Stimulated activated CD8-positive, alpha-beta memory T cell treated with anti-CD3 and anti-CD28 coated beads, Interleukin-12 subunit alpha, Interleukin-12 subunit beta, amount 100 ng/mL, for 24 hours (primary cell): ENCODE data around the gene GGT7.
A peak's percentile ranks its signal among the peaks of the same experiment; 100 is the strongest.
"Not testable (repeated sequence)": the region's sequence is repeated elsewhere in the genome, so short reads cannot be mapped to it uniquely, and the experiment has no call there.

Source experiments
- DNase-seq: peaks from one replicate; pipeline ENCODE4 v3.0.0-alpha.2; 2020; ENCODE audit errors: extremely low read depth

GGT7 gene, protein sequence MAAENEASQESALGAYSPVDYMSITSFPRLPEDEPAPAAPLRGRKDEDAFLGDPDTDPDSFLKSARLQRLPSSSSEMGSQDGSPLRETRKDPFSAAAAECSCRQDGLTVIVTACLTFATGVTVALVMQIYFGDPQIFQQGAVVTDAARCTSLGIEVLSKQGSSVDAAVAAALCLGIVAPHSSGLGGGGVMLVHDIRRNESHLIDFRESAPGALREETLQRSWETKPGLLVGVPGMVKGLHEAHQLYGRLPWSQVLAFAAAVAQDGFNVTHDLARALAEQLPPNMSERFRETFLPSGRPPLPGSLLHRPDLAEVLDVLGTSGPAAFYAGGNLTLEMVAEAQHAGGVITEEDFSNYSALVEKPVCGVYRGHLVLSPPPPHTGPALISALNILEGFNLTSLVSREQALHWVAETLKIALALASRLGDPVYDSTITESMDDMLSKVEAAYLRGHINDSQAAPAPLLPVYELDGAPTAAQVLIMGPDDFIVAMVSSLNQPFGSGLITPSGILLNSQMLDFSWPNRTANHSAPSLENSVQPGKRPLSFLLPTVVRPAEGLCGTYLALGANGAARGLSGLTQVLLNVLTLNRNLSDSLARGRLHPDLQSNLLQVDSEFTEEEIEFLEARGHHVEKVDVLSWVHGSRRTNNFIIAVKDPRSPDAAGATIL

GRCh38 chr20:34872622-34873224 lies at the start of gene GGT7:
TSS of gene GGT7 (minus strand) at chr20:34872856. CDS start at chr20:34872815, 41 bp downstream.
- DNase-seq: peak; percentile 70

DNA sequence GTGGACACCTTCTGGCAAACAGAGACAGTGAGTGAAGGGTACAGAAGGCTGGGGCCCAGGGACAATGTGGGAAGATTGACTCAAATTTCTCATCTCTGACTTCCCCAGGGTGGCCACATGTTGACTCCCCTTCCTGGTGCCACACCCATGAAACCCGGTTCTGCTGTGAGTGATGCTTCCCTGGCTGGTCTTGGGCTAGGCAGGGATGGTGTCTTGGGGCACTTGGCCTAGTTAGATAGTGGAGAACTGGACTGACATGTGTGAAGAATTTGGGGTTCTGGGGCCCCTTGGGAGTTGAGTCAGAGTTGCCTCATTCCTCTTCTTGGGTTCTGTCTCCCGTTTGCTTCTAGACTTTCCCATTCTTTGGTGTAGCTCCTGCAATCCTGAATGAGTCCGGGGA lies 48.8 kb upstream of the GGT7 start:
- DNase-seq: no peak

DNA sequence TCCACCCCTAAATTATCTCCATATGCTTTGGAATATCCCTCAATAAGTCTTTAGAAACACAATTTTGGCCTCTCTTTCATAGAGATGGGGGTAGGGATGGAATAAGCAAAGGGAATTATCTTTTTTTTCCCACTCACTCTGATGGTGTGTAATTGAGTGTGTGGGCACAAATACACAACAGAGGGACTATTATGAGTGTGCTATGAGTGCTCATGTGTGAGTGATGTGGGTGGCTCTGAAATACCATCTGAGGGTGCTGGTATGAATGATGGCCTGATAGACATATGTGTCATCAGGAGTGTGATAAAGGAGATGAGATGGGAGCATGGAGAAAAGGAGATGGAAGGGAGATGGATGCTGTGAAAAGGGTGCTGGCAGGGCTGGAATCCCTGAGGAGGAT lies 47.4 kb upstream of the GGT7 start:
- no peak for DNase-seq

DNA sequence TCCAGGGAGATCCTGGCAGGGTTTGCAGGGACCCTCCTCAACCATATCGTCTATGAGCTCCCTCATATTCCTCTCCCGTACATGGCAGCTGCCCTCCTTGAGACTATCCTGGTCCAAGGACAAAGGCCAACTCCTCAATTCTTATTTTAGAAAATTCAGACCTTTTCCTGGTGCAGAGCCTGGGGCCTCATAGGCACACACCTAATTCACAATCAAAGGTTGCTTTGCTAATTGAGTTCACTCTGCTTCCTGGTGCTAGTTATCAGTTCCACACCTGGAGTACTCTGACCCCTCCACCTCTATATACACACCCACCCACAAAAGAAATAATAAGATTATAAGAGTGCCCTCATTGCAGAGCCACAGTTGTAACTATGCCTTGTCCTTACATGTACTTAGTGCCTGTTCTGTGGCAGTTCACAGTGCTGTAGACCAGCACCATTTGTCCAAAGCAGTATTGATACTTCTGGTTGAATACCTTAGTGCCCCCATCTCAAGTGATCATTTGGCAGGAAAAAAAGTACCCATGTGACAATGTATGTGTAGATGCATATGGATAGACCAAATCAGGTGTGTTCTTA lies 44.2 kb upstream of the GGT7 start:
- no peak for DNase-seq

- no peak for DNase-seq
Measured at GRCh38 chr20:34915749-34916455, 43.2 kb upstream of the GGT7 start.

- no peak for DNase-seq
Measured at GRCh38 chr20:34915131-34915530, 42.5 kb upstream of the GGT7 start.

- DNase-seq: no peak
Measured at GRCh38 chr20:34907616-34908469, 35.2 kb upstream of the GGT7 start.

- no peak for DNase-seq
Measured at GRCh38 chr20:34904202-34904621, 31.6 kb upstream of the GGT7 start.

DNA sequence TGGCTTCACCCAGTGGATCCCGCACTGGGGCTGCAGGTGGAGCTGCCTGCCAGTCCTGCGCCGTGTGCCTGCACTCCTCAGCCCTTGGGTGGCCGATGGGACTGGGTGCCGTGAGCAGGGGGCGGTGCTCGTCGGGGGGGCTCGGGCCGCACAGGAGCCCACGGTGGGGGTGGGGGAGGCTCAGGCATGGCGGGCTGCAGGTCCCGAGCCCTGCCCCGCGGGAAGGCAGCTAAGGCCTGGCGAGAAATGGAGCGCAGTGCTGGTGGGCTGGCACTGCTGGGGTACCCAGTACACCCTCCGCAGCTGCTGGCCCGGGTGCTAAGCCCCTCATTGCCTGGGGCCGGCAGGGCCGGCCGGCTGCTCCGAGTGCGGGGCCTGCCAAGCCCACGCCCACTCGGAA lies 26.1 kb upstream of the GGT7 start:
- DNase-seq: not testable (repeated sequence)

DNA sequence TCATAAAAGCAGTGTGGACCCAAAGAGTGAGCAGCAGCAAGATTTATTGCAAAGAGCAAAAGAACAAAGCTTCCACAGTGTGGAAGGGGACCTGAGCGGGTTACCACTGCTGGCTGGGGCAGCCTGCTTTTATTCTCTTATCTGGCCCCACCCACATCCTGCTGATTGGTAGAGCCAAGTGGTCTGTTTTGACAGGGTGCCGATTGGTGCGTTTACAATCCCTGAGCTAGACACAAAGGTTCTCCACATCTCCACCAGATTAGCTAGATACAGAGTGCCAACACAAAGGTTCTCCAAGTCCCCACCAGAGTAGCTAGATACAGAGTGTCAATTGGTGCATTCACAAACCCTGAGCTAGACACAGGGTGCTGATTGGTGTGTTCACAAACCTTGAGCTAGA lies 25.5 kb upstream of the GGT7 start:
- DNase-seq: not testable (repeated sequence)

DNA sequence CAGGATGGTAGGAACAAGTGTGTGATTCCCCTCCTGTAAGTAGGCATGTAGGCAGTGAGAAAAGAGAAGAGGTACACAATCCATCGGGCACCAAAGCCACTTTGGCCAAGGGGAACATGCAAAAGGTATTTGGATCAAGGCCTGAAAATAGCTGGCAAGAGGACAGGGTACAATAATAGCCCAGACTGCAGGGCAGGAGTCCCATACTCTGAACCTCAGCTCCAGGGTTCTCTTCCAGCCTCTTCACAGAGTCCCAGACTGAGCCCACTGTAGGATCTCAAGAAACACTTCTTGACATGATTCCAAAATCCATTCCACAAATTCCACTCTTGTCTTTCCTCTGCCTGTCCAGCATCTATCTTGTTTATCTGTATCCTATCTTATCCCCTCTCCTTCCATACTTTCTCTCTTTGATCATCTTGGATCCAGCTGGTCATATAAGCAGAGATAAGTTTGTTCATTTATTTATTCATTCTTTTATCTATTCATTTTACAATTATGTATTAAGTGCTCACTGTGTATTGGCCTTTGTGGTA lies 23.5 kb upstream of the GGT7 start:
- no peak for DNase-seq

- no peak for DNase-seq
Measured at GRCh38 chr20:34895465-34895864, 22.8 kb upstream of the GGT7 start.

DNA sequence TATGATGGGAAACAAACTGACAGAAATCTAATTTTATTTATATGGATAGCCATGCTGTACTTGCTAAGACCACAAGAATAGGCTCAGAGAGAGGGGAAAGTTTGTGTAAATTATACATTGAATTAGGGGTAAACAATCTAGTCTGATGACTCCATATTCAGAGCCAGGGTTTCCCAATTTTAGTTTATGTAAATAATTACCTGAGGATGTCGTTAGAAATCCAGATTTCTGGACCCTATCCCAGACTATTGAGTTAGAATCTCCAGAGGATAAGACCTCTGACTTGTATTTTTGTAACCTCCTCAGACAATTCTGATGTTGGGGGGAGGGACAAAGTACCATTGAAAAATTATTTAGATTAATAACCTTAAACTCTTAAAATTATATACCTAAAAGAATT lies 22.1 kb upstream of the GGT7 start:
- DNase-seq: no peak

DNA sequence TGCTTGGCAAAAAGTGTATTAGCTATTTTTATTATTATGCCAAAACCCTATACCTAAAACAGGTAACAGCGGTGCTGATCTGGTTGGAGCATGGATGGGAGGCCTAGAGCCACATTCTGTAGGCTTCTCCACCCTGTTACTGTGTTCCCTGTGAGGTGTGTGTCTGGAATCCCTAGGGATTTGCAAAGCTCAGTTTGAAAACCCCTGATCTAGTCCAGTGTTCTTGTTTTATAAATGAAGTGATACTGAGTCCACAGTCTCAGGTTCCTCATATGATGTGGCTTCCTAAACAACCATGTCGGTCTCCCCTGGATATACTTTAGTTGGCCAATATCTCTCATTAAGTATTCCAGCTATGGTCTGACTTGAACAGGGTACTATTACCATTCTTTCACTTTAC lies 20.0 kb upstream of the GGT7 start:
- no peak for DNase-seq

GRCh38 chr20:34891166-34892062 lies 18.8 kb upstream of the GGT7 start:
- no peak for DNase-seq

DNA sequence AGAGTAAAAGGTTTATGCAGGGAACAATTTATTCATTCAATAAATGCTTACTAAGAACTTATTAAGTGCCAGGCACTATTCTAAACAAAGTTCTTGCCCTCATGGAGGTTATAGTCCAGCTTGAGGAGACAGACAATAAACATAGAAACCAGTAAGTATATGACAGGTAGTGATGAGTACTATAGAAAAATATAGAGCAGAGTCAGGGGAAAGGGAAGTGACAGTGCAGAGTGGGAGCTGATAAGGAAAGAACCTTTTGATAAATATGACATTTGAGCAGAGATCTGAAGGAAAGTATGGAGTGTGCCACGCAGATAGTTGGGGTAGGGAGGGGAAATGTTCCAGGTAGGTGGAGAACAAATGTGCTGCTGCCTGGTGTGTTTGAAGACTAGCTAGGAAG lies 15.8 kb upstream of the GGT7 start:
- DNase-seq: no peak

DNA sequence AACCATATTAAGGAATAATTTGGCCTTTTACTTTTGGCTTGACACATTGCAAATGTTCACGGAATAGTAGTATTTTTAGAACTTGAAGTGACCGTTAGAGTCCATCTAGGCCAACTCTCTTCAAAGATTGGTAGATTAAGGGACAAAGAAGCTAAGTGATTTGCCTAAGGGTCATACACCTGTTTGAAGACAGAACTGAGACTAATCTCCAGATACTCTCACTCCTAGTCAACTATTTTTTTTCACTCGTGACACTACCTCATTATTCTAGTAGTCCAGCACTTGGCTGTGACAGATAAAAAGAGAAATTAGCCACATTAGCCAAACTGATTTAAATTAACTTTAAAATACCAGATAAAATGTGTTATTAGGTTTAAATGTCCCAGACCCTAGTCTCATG lies 14.4 kb upstream of the GGT7 start:
- DNase-seq: no peak

DNA sequence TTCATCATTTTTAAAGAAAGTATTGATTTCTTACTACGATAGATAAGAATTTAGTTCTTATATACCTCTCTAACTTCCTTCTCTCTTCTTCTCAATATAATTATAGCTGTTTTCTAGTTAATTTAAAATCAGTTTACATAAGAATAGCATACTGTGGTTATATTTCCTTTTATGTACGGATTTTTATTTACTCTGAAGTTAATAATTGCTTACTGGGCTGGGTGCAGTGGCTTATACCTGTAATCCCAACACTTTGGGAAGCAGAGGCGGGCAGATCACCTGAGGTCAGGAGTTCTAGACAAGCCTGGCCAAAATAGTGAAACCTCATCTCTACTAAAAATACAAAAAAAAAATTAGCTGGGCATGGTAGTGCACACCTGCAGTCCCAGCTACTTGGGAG lies 13.5 kb upstream of the GGT7 start:
- DNase-seq: no peak

- no peak for DNase-seq
Measured at GRCh38 chr20:34884260-34884659, 11.6 kb upstream of the GGT7 start.

GRCh38 chr20:34883809-34884208 lies 11.2 kb upstream of the GGT7 start:
- no peak for DNase-seq
